Measurements from ENCODE around the gene RPS6KA1.

GRCh38 chr1:26598890-26599289 lies 69.3 kb downstream of the RPS6KA1 start:
- TF ChIP-seq CTCF (IDR thresholded peaks at IDR 0.05) = no peak
- no peak for TF ChIP-seq POLR2A (IDR thresholded peaks at IDR 0.05)
- no peak for TF ChIP-seq POLR2AphosphoS5 (IDR thresholded peaks at IDR 0.05)
